Testis (tissue), 3 donors: ENCODE results near the gene TEX22. TPM values are rescaled to one million over a fixed set of nuclear protein-coding genes. Genes with fewer than 3 reads are reported as not detected.

Experiments used
- DNase-seq: peaks from one replicate; pipeline ENCODE4 v3.0.0-alpha.2; 2019
- H3K27ac ChIP-seq, 2 donors: fragments of 200-600 bp; sonication (generic); one replicate each; pipeline ENCODE4 v1.5.1; 2019
- H3K27me3 ChIP-seq: fragments of 200-600 bp; sonication (generic); one replicate; pipeline ENCODE4 v1.5.1; 2019
- H3K36me3 ChIP-seq: fragments of 200-600 bp; sonication (generic); one replicate; pipeline ENCODE4 v1.5.1; 2017; ENCODE audit warnings: low read depth; ENCODE audit errors: missing control alignments
- H3K4me1 ChIP-seq: fragments of 200-600 bp; sonication (generic); one replicate; pipeline ENCODE4 v1.5.1; 2019
- H3K4me3 ChIP-seq, 2 donors: fragments of 200-600 bp; sonication (generic); one replicate each; pipeline ENCODE4 v1.5.1; 2017 to 2019
- H3K9me3 ChIP-seq: fragments of 200-600 bp; sonication (generic); one replicate; pipeline ENCODE4 v1.5.1; 2017
- POLR2A ChIP-seq: fragments of 450-650 bp; IDR thresholded peaks from one replicate; pipeline ENCODE4 v1.6.1; 2017; ENCODE audit warnings: antibody characterized with exemption, mild to moderate bottlenecking, moderate library complexity
- WGBS, 2 donors: methylation state at CpG; one replicate each; pipeline ENCODE4 v1.1.5; 2018; 5-methylcytosine and 5-hydroxymethylcytosine counted together
- intact Hi-C: fragments of 100-400 bp; cut with DNase I; formaldehyde crosslinking; loops from one replicate; pipeline ENCODE4 v1.15.1; 2023; ENCODE audit warnings: low total_unique reads
- polyA plus RNA-seq: library from polyadenylated mRNA; stranded (reverse); fragments of 350-450 nt; fragmentation: Illumina TruSeq; extraction: RNeasy Lipid Tissue Mini Kit (QIAGEN cat#74804); gene quantifications from one replicate; pipeline ENCODE4 v1.2.3, GENCODE V29; 2014; ENCODE audit warnings: low read depth, low replicate concordance; ENCODE audit not compliant: insufficient read depth
- total RNA-seq, 2 donors: library from RNA; depleted of rRNA; stranded (reverse); fragments of >200 nt; gene quantifications; one replicate each; pipeline ENCODE4 v1.2.3, GENCODE V29; 2016
- TF ChIP-seq, protein P1 (sequence below), 3 experiments: fragments of 450-650 bp in 2 of 3; fragments of 200-600 bp in 1 of 3; sonication (generic) in 1 of 3; IDR thresholded peaks; one replicate each; pipeline ENCODE4 v1.5.1; 2016 to 2019; ENCODE audit warnings: antibody characterized with exemption in 3 of 3, mild to moderate bottlenecking in 2 of 3, moderate library complexity in 1 of 3

Gene TEX22
- total and polyA plus RNA-seq, 3 donors from 2014 or later: 5.2 to 21.5 (median 6.6) TPM

DNA sequence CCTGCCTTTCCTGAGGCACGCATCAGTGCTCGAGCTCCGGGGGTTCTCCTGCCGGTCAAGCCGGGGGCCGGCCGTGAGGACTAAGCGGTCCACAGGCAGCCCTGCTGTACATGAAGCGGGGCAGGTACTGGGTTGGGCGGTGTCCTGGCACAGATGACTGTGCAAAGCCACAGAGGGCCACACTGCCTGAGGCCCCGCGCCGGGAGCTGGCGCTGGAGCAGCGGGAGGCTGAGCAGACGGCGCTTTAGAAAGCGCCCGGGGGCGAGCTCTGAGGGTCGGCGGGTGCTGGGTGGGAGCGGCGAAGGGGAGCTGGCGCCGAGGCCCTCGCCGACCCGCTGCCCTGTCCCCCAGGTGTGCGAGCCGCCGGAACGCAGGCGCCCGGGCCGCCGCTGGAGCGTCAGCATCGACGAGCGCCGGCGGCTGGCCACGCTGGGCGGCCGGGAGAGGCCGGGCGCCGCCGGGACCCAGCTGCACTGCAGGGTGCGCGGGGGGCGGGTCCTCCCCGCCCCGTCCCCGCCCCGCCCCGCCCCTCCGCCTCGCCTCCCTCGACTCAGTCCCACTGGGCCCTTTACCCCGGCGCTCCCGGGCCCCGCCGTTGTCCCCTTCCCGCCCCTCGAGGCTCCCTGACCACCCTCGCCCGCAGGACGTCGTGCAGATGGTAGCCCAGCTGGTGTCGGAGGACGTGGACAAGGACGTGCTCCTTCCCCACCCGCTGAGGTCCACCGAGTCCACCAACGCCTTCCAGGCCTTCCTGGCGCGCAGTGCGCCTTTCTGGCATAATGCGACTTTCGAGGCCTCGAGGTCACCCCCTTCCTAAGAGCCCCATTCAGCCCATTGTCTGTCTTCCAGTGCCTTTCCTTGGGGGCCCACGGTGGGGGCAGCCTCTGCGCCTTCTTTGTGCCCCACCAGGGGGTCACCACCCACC lies 12.9 kb downstream of the TEX22 start:
- WGBS, 2 donors: 12 to 14% methylated on average over 11 to 55 of the region's 86 CpGs
- Histone ChIP-seq H3K4me3 (peak overlapping the region; percentile 18 to 42), H3K27ac (no peak overlapping the region), H3K27me3 (no peaks in the 10 kb centered on the region), H3K9me3 (no peaks in the 10 kb centered on the region), H3K36me3 (no peaks in the 10 kb centered on the region), H3K4me1 (peaks cover 14% of the 10 kb centered on the region)
- intact Hi-C loops: no loop called here
- TF ChIP-seq POLR2A: no peak
- TF ChIP-seq, protein P1, sequence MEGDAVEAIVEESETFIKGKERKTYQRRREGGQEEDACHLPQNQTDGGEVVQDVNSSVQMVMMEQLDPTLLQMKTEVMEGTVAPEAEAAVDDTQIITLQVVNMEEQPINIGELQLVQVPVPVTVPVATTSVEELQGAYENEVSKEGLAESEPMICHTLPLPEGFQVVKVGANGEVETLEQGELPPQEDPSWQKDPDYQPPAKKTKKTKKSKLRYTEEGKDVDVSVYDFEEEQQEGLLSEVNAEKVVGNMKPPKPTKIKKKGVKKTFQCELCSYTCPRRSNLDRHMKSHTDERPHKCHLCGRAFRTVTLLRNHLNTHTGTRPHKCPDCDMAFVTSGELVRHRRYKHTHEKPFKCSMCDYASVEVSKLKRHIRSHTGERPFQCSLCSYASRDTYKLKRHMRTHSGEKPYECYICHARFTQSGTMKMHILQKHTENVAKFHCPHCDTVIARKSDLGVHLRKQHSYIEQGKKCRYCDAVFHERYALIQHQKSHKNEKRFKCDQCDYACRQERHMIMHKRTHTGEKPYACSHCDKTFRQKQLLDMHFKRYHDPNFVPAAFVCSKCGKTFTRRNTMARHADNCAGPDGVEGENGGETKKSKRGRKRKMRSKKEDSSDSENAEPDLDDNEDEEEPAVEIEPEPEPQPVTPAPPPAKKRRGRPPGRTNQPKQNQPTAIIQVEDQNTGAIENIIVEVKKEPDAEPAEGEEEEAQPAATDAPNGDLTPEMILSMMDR (IDR thresholded peaks at IDR 0.05): no peak
- no peak for DNase-seq

DNA sequence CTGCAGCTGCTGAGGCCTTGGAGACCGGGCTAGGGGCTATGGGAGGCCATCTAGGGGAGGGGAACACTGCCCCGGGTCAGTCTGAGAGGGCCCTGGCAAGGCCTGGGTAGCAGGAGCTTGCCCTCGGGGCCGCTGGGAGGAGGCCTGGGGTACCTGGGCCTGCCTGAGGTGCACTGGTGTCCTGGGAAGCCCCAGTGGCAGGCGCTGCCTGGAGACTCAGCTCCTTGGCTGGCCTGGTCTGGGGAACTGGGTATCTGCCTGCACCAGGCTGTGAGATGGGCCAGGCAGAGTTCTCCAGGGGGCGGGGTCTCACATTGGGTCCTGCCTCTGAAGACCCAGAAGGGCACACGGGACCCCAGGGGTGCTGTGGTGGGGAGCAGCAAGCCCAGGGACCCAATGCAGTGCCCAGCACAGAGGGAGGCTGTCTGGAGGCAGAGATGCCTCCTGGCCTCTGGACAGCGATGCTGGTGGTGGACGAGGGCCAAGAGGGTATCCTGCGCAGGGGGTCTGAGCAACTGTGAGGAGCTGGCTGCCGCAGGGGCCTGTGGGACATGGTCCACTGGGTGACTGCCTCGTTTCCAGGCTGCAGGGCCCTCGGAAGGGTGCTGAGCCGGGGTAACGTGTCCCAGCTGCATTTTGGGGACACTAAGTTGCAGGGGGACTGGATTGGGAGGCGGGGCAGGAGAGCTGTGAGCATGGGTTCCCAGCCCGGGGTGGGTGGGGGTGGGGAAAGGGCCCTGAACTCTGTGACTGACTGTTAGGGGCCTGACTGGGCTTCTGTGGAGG lies 13.8 kb downstream of the TEX22 start:
- Histone ChIP-seq H3K27me3 (no peaks in the 10 kb centered on the region), H3K4me3 (no peak overlapping the region), H3K27ac (no peak overlapping the region), H3K36me3 (no peaks in the 10 kb centered on the region), H3K9me3 (no peaks in the 10 kb centered on the region), H3K4me1 (peaks cover 14% of the 10 kb centered on the region)
- TF ChIP-seq, protein P1 (IDR thresholded peaks at IDR 0.05): no peak
- no peak for TF ChIP-seq POLR2A
- intact Hi-C loops: no loop called here
- WGBS, 2 donors: 73 to 75% methylated on average over 2 to 17 of the region's 17 CpGs
- no peak for DNase-seq

DNA sequence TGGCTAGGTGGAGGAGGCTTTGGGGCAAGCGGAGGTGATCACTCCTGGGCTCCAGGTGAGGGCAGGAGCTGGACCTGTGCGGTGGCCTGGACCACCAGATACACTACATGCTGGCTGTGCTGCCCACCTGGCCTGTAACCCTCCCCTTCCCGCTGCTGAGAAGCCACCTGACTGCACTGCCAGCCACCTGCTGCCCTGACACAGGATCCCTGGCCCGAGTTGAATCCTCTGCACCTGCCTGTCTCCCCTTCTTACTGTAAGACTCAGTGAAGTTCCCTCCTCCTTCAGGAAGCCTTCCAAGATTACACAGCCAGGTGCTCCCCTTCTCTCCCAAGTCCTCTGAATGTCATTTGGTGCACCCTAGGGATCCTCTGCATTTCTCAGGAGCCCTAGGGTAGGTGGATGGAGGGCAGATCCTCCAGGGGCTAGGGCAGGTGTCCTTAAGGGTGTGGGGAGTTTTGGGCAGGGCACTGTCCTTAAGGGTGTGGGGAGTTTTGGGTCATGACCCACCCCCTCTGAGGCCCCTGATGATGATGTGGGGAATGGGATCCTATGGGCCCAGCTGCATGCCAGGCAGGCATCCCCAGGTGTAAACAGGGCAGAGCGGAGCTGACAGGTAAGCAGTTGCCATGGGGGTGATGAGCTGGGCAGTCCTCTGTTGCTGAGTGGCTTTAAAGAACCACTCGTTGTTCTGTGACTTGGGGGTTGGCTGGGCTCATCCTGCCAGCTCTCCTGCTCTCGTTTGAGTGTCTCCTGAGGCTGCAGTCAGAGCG lies 14.6 kb downstream of the TEX22 start:
- no peak for TF ChIP-seq POLR2A
- TF ChIP-seq, protein P1 (IDR thresholded peaks at IDR 0.05): no peak
- no peak overlapping the region for H3K27ac ChIP-seq
- no peak for DNase-seq
- H3K4me1 ChIP-seq: peaks cover 14% of the 10 kb centered on the region
- H3K27me3 ChIP-seq: no peaks in the 10 kb centered on the region
- WGBS, 2 donors: 84 to 91% methylated on average over 7 to 8 of the region's 8 CpGs
- no peak overlapping the region for H3K4me3 ChIP-seq
- H3K9me3 ChIP-seq: no peaks in the 10 kb centered on the region
- no peaks in the 10 kb centered on the region for H3K36me3 ChIP-seq
- intact Hi-C loops: no loop called here

DNA sequence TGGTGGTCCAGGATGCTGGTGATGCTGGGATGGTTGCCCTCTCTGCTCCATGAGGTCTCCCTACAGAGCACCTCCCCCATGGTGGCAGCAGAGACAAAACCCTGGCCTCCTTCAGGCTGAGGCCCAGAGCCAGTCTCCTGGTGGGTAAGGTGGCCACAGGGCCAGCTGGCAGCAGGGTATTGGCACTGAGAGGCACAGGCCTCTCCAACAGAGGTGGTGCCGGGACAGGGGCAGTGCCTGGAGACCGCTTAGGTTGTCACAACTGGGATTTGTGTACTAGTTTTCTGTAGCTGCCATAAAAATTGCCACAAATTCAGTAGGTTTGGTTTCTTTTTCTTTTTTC lies 15.2 kb downstream of the TEX22 start:
- intact Hi-C loops: no loop called here
- 95 to 100% methylated on average over 2 of the region's 2 CpGs for WGBS, 2 donors
- Histone ChIP-seq H3K9me3 (no peaks in the 10 kb centered on the region), H3K4me3 (no peak overlapping the region), H3K27ac (no peak overlapping the region), H3K27me3 (no peaks in the 10 kb centered on the region), H3K4me1 (peaks cover 15% of the 10 kb centered on the region), H3K36me3 (no peaks in the 10 kb centered on the region)
- DNase-seq: no peak
- no peak for TF ChIP-seq POLR2A
- TF ChIP-seq, protein P1 (IDR thresholded peaks at IDR 0.05): no peak
